Measurements from ENCODE around the gene MRM3. TPM values are rescaled to one million over a fixed set of nuclear protein-coding genes. Genes with fewer than 3 reads are reported as not detected.

The MRM3 gene
- total RNA-seq, 4 donors from 2014 or later = 1.00 to 13.4 (median 12.5) TPM; not detected in 1

- peaks cover 7 to 22% (median 16%) of the 10 kb centered on the region in 4 donors for H3K4me1 ChIP-seq
- intact Hi-C loops (cut with DNase I; ENCODE audit: low total_unique reads) = no loop called here
- WGBS, 2 donors (ENCODE audit: low coverage in 1 of 2) = 40 to 47% methylated on average over 1 to 8 of the region's 8 CpGs
These were observed 31.6 kb upstream of the MRM3 start for GRCh38 chr17:750431-751037.

GRCh38 chr17:751269-752001, 30.7 kb upstream of the MRM3 start:
- in situ Hi-C loops (cut with MboI; ENCODE audit: low pct_ligation_motif_present in 1 of 4, low pct_unique_long_range_greater_than_20kb in 1 of 4, low sequenced_read_pairs in 3 of 4) = no loop called here
- Histone ChIP-seq H3K36me3 (peaks cover 0 to 4% (median 0%) of the 10 kb centered on the region in 4 donors), H3K4me3 (peak overlapping the region; percentile 64 to 91 (median 80)), H3K27ac (peak overlapping the region; percentile 82 to 88 (median 84)), H3K27me3 (no peaks in the 10 kb centered on the region), H3K4me1 (peaks cover 7 to 22% (median 16%) of the 10 kb centered on the region in 4 donors), H3K9me3 (no peaks in the 10 kb centered on the region)
- no peak for TF ChIP-seq EP300 (IDR thresholded peaks at IDR 0.05; ENCODE audit: low read depth)
- TF ChIP-seq CTCF (IDR thresholded peaks at IDR 0.05) = no peak
- TF ChIP-seq POLR2AphosphoS5 (IDR thresholded peaks at IDR 0.05) = no peak
- TF ChIP-seq POLR2A (IDR thresholded peaks at IDR 0.05) = no peak
- WGBS, 2 donors (ENCODE audit: low coverage in 1 of 2) = 3% methylated on average over 29 of the region's 49 CpGs; no CpG with 5 or more reads in 1 of the 2 donors
- intact Hi-C loops (cut with DNase I; ENCODE audit: low total_unique reads) = no loop called here
- peak; percentile 49 for DNase-seq

More at GRCh38 chr17:750431-751037, 31.6 kb upstream of the MRM3 start:
- TF ChIP-seq CTCF (IDR thresholded peaks at IDR 0.05) (no peak), POLR2A (IDR thresholded peaks at IDR 0.05) (no peak), EP300 (IDR thresholded peaks at IDR 0.05; ENCODE audit: low read depth) (no peak), POLR2AphosphoS5 (IDR thresholded peaks at IDR 0.05) (no peak)
- in situ Hi-C loops (cut with MboI; ENCODE audit: low pct_ligation_motif_present in 1 of 4, low pct_unique_long_range_greater_than_20kb in 1 of 4, low sequenced_read_pairs in 3 of 4) = no loop called here
- Histone ChIP-seq H3K27ac (peak overlapping the region in 1 of 4 donors; percentile 82), H3K27me3 (no peaks in the 10 kb centered on the region), H3K9me3 (no peaks in the 10 kb centered on the region), H3K4me3 (peak overlapping the region in 2 of 4 donors; percentile 88 to 91), H3K36me3 (peaks cover 0 to 9% (median 0%) of the 10 kb centered on the region in 4 donors)
- DNase-seq = no peak

- peak within 1 kb of the TSS; percentile 64 to 91 (median 80) for H3K4me3 ChIP-seq
- in situ Hi-C loops (cut with MboI; ENCODE audit: low pct_ligation_motif_present in 1 of 4, low pct_unique_long_range_greater_than_20kb in 1 of 4, low sequenced_read_pairs in 3 of 4) = no loop called here
- peak within 1 kb of the TSS; percentile 82 to 88 (median 84) for H3K27ac ChIP-seq
- H3K27me3 ChIP-seq = no peaks in the 10 kb centered on the region
- no peaks in the 10 kb centered on the region for H3K9me3 ChIP-seq
- TF ChIP-seq POLR2A (IDR thresholded peaks at IDR 0.05) = peak; percentile 65
- peak; percentile 80 to 86 (median 86) for TF ChIP-seq POLR2AphosphoS5 (IDR thresholded peaks at IDR 0.05)
- TF ChIP-seq CTCF (IDR thresholded peaks at IDR 0.05) = peak; percentile 91 to 98 (median 94)
- TF ChIP-seq EP300 (IDR thresholded peaks at IDR 0.05; ENCODE audit: low read depth) = no peak
- no peaks in the 10 kb centered on the region for H3K36me3 ChIP-seq
- H3K4me1 ChIP-seq = peaks cover 7 to 22% (median 16%) of the 10 kb centered on the region in 4 donors
- intact Hi-C loops (cut with DNase I; ENCODE audit: low total_unique reads) = no loop called here
- DNase-seq = peak; percentile 95
- 0% methylated on average over 34 of the region's 87 CpGs; no CpG with 5 or more reads in 1 of the 2 donors for WGBS, 2 donors (ENCODE audit: low coverage in 1 of 2)
These were observed 30.0 kb upstream of the MRM3 start, which contains the start of gene GEMIN4 for GRCh38 chr17:752002-752619. Gene GEMIN4 (minus strand): TSS chr17:752264. CDS start chr17:752142, 122 bp downstream.

All from transverse colon (tissue), 4 donors.